ENCODE results near the gene BORA.
"Not testable (repeated sequence)": the region's sequence is repeated elsewhere in the genome, so short reads cannot be mapped to it uniquely, and the experiment has no call there.

Gene BORA

DNA sequence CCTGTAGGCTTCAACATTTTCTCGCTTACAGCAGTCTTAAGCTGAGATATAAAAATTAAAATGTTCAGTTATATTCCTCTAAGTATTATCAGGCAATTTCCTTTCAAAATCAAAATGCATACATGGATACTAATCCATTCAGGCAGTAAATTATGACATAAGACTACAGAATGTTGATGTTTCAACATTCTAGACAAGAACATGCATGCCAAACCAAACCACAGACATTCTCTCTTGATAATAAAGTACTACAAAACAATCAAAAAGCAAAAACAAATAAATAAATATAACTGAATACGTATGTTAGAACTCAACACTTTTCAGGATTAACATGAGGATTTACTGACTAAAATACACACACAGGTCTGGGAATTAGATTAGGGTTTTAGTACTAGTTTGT lies 46.3 kb downstream of the BORA start:
- DNase-seq: no peak

DNA sequence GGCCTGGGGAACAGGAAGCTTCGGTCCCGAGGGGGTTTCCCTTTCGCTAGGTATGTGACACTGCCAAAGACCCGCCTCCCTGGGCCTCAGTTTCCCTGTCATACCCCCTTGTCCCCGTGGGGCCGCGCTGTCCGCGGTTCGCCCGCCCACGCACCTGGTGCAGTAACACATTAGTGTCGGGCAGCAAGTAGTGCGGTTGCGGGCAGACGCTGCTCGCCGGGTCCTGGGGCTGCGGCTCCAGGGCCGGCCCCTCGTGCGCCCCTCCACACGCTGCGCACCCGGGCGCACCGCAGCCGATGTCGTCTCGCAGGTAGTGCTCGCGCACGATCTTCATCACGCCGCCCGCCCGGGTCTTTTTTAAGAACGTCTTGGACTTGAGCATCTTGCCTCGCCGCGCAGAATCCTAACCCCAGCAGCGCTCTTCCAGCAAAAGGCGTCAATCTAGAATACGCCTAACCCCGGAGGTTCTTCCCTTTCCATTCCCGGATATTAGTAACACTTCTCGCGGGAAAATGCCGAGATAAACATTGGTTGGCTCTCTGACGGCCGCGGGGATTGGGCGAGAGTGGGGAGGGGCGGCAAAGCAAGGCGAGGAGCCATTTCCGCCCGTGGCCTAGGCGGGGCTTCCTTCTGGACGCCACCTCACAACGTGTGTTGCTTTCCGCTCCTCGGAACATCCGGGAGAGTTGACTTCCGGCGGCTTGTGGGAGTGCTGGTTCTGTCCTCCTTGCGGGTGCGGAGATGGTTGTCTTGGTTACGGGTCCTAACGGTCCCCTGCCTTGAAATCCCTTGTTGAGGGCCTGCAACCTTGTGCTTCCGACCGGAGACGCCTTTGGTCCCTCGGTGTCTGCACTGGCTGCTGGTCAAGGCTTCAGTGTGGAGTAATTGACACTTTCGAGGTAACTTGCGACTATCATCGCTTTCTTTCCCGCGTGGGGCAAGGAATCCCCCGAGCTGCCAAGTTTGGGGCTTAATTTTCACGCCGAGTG lies 54.0 kb downstream of the BORA start, which contains the start of the genes DIS3 and PIBF1:
DIS3 (minus strand) TSS at position 450 of the 989 bp plus-strand sequence; CDS start at position 382, 68 bp downstream.
PIBF1 (plus strand) TSS at position 683 of the 989 bp plus-strand sequence. CDS start 1,337 bp downstream, outside the sequence.
- peak; percentile 88 for DNase-seq

- no peak for DNase-seq
Measured at GRCh38 chr13:72782717-72783116, 55.0 kb downstream of the BORA start.

DNA sequence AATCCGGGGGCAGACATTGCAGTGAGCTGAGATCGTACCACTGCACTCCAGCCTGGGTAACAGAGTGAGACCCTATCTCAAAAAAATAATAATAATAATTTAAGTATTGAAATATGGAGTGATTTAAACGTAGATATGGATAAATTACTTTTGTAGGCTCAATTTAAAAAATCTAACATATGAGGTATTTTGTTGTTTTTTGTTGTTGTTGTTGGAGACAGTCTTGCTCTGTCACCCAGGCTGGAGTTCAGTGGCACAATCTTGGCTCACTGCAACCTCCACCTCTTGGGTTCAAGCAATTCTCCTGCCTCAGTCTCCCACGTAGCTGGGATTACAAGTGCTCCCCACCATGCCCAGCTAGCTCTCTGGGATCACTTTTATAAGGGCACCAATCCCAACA lies 57.0 kb downstream of the BORA start:
- not testable (repeated sequence) for DNase-seq

GRCh38 chr13:72788831-72789230 lies 61.1 kb downstream of the BORA start:
- DNase-seq: no peak

DNA sequence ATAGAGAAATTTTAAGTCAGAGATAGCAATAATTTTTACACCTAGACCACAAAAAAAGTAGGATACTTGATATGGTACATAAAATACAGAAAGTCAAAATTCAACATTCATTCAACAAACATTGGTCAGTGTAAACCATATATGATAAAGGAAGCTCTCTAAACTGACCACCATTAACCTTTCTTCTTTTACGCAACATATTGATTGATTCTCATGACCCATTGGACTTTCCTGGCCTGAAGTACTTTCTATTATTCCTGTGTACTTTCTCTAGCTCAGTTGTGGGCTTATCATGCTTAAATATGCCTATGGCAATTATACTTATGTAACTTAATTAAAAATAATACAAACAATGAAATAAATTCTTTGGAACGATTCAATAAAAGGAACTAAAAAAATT lies 64.9 kb downstream of the BORA start:
- no peak for DNase-seq

DNA sequence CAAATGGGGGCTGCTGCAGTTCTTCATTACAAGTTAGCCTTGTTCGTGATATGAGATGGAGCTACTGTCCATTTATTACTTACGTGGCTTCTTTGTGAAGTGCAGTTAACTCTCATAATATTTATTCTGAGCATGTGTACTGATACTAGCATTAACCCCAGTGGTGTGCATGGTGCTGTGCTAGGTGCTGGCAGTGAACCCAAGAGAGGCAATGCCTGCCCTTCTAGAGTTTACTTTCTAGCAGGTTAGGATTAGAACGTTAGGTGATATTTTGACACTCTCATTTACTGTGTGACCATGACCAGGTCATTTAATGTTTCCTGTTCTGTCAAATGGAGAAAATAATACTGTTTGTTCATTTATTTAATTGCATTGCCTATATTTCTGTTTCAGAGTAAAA lies 71.1 kb downstream of the BORA start:
- no peak for DNase-seq

DNA sequence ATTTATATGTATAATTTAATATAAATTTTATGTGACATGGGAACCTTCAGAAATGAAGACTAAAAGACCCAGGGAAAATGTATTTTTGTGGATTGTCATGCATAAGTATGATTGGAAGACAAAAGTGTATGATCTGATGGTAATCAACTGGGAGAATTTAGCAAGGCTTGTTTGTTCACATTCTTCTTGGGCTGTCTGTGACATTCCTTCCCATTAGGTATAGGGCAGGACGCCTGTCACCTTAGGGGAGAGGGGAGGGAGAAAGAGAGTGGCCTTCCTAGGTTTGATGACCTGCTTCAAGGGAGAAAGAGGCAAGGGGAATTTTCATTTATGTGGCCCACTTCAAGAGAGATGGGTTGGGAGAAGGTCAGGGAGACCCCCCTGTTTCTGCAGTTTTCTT lies 76.6 kb downstream of the BORA start:
- DNase-seq: no peak
